HepG2 (cell line): ENCODE measurements around the gene PSMB10. TPM values are rescaled to one million over a fixed set of nuclear protein-coding genes. Genes with fewer than 3 reads are reported as not detected.

Source experiments
- ARNT2 ChIP-seq: sonication (generic); formaldehyde crosslinking; IDR thresholded peaks from 2 replicates; pipeline ENCODE4 v1.8.0; 2022; ENCODE audit warnings: mild to moderate bottlenecking, low read depth, missing genetic modification reagents, moderate library complexity
- CCAR2 ChIP-seq: fragments of 200-400 bp; formaldehyde crosslinking; optimal IDR thresholded peaks from 2 replicates; pipeline ENCODE3; 2018; ENCODE audit warnings: low read depth, mild to moderate bottlenecking, low read length, moderate library complexity
- NFKBIZ ChIP-seq: IDR thresholded peaks from 2 replicates; pipeline ENCODE4 v1.6.1; 2018; ENCODE audit warnings: missing genetic modification reagents, missing compliant biosample characterization
- NRL ChIP-seq: sonication (generic); formaldehyde crosslinking; IDR thresholded peaks from 2 replicates; pipeline ENCODE4 v1.5.0; 2020; ENCODE audit warnings: missing genetic modification reagents, mild to moderate bottlenecking, moderate library complexity, borderline replicate concordance
- PAF1 ChIP-seq: IDR thresholded peaks from 2 replicates; pipeline ENCODE4 v1.6.1; 2016; ENCODE audit warnings: missing genetic modification reagents, missing compliant biosample characterization
- ZFAT ChIP-seq: sonication (generic); formaldehyde crosslinking; conservative IDR thresholded peaks from 2 replicates; pipeline ENCODE4 v1.8.1; 2023; ENCODE audit warnings: missing genetic modification reagents, inconsistent platforms
- ZNF121 ChIP-seq: sonication (generic); formaldehyde crosslinking; IDR thresholded peaks from 2 replicates; pipeline ENCODE4 v1.5.0; 2020; ENCODE audit warnings: mild to moderate bottlenecking, missing genetic modification reagents
- ZNF30 ChIP-seq: sonication (generic); formaldehyde crosslinking; IDR thresholded peaks from 2 replicates; pipeline ENCODE4 v1.5.0; 2020; ENCODE audit warnings: mild to moderate bottlenecking, missing genetic modification reagents
- ZNF557 ChIP-seq: sonication (generic); formaldehyde crosslinking; IDR thresholded peaks from 2 replicates; pipeline ENCODE4 v1.4.0; 2020; ENCODE audit warnings: missing genetic modification reagents
- polyA plus RNA-seq, 8 experiments: library from polyadenylated mRNA; depleted of rRNA in 3 of 8; stranded (reverse) in 7 of 8; unstranded in 1 of 8; fragments of >200 nt; fragmentation: Illumina TruSeq in 4 of 8; extraction: Trizol in 4 of 8; gene quantifications; 2 replicates each; pipeline versions ENCODE4 v1.2.1 to v1.2.3, GENCODE V29; 2011 to 2016; ENCODE audit warnings: low read depth in 4 of 8, missing spikeins in 1 of 8, mixed read lengths in 1 of 8; ENCODE audit not compliant: insufficient read depth in 1 of 8
- total RNA-seq, 5 experiments: library from RNA; depleted of rRNA; stranded (reverse); fragments of >200 nt; fragmentation: Illumina TruSeq; extraction: Trizol; gene quantifications; 2 replicates each; pipeline ENCODE4 v1.2.3, GENCODE V29; 2016; ENCODE audit warnings: low read depth in 1 of 5
- TF ChIP-seq, protein P1 (sequence below): sonication (generic); formaldehyde crosslinking; IDR thresholded peaks from 2 replicates; pipeline ENCODE4 v1.5.0; 2020; ENCODE audit warnings: mild to moderate bottlenecking, missing genetic modification reagents
- TF ChIP-seq, protein P2 (sequence below): sonication (generic); formaldehyde crosslinking; IDR thresholded peaks from 2 replicates; pipeline ENCODE4 v1.8.0; 2022; ENCODE audit warnings: mild to moderate bottlenecking, missing genetic modification reagents; ENCODE audit not compliant: insufficient replicate concordance

The PSMB10 gene
- total and polyA plus RNA-seq, 2 of the 13 experiments (the other 11 are each of a cell fraction or from before 2014, with no cell fraction given), result 12.7 to 65.9 TPM

DNA sequence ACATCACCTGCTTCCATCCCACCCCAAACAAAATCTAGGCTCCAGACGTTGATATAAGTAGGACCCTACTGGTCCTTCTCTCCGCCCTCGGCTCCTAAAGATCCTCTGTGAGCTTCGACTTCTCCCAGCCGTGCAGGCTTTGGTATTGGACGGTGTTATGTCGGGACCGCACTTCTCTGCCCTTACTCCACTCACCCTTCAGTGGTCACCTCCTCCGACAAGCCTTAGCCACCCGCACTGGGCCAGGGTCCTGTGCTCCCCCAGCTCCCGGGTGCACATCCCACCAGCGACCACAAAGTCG is 1.6 kb downstream of the PSMB10 start (continued):
- TF ChIP-seq ZFAT (CRISPR knock-in tag) (no peak), ZNF557 (CRISPR knock-in tag) (no peak), CCAR2 (no peak), PAF1 (CRISPR knock-in tag) (no peak), NRL (CRISPR knock-in tag) (0 out of 2 replicates have a peak, but pooled peaks have one; percentile 50), NFKBIZ (CRISPR knock-in tag) (no peak), ZNF30 (0 out of 2 replicates have a peak, but pooled peaks have one; percentile 23), ZNF121 (CRISPR knock-in tag) (peak; percentile 19; the same call in 1 of the 2 replicates), ARNT2 (CRISPR knock-in tag) (0 out of 2 replicates have a peak, but pooled peaks have one; percentile 42)
- TF ChIP-seq, protein P1, sequence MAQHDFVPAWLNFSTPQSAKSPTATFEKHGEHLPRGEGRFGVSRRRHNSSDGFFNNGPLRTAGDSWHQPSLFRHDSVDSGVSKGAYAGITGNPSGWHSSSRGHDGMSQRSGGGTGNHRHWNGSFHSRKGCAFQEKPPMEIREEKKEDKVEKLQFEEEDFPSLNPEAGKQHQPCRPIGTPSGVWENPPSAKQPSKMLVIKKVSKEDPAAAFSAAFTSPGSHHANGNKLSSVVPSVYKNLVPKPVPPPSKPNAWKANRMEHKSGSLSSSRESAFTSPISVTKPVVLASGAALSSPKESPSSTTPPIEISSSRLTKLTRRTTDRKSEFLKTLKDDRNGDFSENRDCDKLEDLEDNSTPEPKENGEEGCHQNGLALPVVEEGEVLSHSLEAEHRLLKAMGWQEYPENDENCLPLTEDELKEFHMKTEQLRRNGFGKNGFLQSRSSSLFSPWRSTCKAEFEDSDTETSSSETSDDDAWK (CRISPR knock-in tag), result no peak
- TF ChIP-seq, protein P2, sequence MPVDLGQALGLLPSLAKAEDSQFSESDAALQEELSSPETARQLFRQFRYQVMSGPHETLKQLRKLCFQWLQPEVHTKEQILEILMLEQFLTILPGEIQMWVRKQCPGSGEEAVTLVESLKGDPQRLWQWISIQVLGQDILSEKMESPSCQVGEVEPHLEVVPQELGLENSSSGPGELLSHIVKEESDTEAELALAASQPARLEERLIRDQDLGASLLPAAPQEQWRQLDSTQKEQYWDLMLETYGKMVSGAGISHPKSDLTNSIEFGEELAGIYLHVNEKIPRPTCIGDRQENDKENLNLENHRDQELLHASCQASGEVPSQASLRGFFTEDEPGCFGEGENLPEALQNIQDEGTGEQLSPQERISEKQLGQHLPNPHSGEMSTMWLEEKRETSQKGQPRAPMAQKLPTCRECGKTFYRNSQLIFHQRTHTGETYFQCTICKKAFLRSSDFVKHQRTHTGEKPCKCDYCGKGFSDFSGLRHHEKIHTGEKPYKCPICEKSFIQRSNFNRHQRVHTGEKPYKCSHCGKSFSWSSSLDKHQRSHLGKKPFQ (CRISPR knock-in tag), result peak; percentile 74
- TF ChIP-seq, all 625 proteins: peak for 20
